GM12873 (cell line): ENCODE data around the gene POP7.

Source experiments
- CTCF ChIP-seq: IDR thresholded peaks from 2 replicates; pipeline ENCODE4 v1.5.1; 2012; ENCODE audit warnings: low read depth, mild to moderate bottlenecking, moderate library complexity, low read length, control low read depth; ENCODE audit not compliant: insufficient read depth; ENCODE audit errors: missing control alignments

The POP7 gene

DNA sequence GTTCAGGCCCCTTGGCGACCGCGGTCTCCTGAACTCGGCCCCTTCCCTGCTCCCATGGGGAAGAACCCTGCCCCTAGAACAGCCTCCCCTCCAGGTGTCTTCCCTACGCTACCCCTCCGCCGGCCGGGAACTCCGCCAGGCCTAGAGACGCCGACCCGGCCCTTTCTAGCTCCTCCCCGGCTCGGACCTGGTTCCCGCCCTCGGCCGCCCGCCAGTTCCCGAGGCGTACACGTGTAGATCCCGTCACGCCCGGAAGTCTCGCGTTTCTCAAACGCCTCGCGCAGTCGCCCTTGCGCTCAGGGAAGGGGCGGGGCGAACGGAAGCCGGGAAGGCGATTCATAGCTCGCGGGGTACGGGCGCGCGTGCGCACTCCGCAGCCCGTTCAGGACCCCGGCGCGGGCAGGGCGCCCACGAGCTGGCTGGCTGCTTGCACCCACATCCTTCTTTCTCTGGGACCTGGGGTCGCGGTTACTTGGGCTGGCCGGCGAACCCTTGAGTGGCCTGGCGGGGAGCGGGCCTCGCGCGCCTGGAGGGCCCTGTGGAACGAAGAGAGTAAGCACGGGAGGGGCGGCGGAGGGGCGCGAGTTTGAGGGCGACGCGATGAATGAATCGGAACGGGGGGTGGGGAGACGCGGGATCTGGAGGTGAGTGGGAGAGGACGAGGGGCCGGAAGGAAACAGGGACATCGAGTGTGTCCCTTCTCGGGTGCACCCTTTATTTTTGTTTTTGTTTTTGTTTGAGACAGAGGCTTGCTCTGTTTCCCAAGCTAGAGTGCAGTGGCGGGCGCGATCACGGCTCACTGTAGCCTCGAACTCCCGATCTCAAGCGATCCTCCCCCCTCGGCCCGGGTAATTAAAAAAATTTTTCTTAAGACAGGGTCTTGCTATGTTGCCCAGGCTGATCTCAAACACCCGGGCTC lies at the start of gene POP7:
POP7 (plus strand) TSS at position 369 of the 919 bp plus-strand sequence. CDS start 710 bp downstream, outside the sequence.
- TF ChIP-seq CTCF, result no peak

DNA sequence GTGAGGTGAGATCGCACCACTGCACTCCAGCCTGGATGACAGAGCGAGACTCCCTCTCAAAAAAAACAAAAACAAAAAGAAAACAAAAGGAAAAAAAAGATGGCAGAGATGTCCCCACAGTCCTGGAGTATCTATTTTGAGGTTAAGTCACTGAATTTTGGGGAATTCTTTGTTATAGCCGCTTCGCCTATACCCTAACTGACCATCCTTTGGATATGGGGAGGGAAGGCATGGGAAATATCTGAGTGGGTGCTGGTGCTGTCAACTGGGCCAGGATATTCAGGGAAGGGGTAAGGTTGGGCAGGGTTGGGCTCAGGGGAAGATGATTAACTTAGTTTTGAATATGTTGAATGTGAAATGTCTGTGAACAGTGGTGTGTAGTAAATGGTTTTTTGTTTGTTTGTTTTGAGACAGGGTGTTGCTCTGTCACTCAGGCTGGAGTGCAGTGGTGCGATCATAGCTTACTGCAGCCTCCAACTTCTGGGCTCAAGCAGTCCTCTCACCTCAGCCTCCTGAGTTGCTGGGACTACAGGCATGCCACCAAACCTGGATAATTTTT lies 40.7 kb upstream of the POP7 start:
- TF ChIP-seq CTCF, result no peak

DNA sequence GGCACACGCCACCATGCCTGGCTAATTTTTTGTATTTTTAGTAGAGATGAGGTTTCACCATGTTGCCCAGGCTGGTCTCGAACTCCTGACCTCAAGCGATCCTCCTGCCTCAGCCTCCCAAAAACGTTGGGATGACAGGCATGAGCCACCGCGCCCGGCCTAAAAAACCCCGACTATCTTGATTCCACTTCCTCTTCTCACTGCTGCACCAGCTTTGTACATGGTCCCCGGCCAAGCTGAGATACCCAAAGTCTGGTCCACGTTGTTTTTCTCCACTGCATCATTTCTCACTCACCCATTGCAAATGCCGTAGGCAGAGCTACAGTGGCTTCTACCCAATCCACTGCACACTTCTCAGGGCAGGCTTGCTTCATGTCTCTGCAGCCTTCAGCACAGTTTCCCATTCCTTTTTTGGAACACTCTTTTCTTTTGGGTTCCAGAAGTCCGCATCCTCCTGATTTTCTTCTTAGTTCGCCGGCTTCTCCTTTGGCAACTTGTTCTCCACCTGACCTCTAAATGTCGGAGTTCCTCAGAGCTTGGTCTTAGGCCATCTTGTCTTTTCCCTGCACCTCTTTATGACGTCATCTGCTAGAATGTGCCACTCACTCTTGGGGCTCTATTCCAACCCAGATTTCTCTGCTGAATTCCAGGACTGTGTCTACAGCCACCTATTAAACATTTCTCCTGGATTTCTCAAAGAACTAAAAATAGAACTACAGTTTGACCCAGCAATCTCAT lies 38.4 kb upstream of the POP7 start:
- no peak for TF ChIP-seq CTCF

DNA sequence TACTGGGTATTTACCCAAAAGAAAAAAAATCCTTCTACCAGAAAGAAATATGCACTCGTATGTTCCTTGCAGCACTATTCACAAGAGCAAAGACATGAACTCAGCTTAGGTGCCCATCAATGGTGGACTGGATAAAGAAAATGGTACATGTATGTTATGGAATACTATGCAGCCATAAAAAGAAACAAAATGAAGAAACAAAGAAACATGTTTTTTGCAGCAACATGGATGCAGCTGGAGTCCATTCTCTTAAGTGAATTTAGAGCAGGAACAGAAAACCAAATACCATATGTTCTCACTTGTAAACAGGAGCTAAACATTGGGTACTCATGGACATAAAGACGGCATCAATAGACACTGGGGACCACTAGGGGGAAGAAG lies 37.9 kb upstream of the POP7 start:
- no peak for TF ChIP-seq CTCF

GRCh38 chr7:100670074-100670473 lies 35.8 kb upstream of the POP7 start:
- TF ChIP-seq CTCF, result no peak

DNA sequence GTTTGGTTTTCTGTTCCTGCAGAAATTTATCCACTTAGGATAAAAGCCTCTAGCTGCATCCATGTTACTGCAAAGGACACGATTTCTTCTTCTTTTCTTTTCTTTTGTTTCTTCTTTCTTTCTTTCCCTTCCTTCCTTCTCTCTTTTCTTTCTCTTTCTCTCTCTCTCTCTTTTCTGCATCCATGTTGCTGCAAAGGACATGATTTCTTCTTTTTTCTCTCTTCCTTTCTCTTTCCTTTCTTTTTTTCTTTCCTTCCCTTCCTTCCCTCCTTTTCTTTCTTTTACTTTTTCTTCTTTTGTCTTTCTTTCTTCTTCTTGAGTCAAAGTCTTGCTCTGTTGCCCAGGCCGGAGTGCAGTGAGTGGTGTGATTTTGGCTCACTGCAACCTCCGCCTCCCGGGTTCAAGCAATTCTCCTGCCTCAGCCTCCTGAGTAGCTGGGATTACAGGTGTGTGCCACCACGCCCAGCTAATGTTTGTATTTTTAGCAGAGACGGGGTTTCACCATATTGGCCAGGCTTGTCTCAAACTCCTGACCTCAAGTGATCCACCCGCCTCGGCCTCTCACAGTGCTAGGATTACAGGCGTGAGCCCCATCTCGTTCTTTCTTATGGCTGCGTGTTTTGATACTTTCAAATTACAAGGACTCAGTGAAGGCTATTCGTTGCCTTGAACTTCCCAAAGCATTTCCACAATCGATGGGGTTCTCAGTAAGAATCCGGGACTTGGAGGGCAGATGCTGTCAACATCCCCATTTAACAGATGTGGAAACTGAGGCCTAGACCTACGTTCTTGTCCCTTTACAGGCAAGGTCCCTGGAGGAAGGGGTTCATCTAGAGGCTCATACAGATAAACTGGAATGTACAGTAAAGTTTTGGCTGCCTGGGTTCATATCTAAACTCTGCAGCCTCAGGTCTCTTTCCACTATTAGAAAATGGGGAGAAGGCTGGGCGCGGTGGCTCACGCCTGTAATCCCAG lies 34.3 kb upstream of the POP7 start:
- no peak for TF ChIP-seq CTCF
